Measurements from ENCODE around the gene IPO13.

Gene IPO13

GRCh38 chr1:43912607-43913006 lies 34.1 kb upstream of the IPO13 start:
- H3K9ac ChIP-seq (ENCODE audit: low read length): no peak overlapping the region
- no peaks in the 10 kb centered on the region for H3K27me3 ChIP-seq (ENCODE audit: control insufficient read depth in 1 of 2, insufficient read depth in 2 of 2, low read length in 2 of 2)
- H3K36me3 ChIP-seq (ENCODE audit: insufficient read depth, low read length): no peaks in the 10 kb centered on the region
- H3K4me1 ChIP-seq (ENCODE audit: insufficient read depth, low read length): peaks cover 15% of the 10 kb centered on the region
- no peaks in the 10 kb centered on the region for H3K9me3 ChIP-seq (ENCODE audit: low read length)
- H3K27ac ChIP-seq (ENCODE audit: low read depth, low read length): no peak overlapping the region
- H3K4me3 ChIP-seq (ENCODE audit: low read depth in 1 of 2, low read length in 2 of 2): no peak overlapping the region

DNA sequence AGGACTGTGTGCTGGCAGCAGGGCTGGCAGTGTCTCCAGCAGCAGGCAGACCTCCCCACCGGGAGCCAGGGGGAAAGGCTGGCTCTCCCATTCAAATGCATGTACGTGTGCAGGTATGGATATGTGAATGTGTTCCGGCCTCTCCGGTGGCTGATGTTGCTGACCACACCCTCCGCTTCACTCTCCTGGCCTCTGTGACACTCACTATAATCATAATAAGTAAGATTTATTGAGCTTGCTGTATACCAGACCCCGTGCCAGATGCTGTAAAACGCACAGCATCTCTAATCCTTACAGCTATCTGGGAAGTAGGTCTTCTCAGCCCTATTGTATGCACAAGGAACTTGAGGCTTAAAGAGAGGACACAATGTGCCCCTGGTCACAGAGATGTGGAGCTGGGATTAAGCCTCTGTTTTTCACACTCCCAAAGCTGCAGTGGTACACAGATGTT lies 33.7 kb upstream of the IPO13 start:
- Histone ChIP-seq H3K4me1 (ENCODE audit: insufficient read depth, low read length) (peaks cover 15% of the 10 kb centered on the region), H3K27ac (ENCODE audit: low read depth, low read length) (no peak overlapping the region), H3K36me3 (ENCODE audit: insufficient read depth, low read length) (no peaks in the 10 kb centered on the region), H3K27me3 (ENCODE audit: control insufficient read depth in 1 of 2, insufficient read depth in 2 of 2, low read length in 2 of 2) (no peaks in the 10 kb centered on the region), H3K9ac (ENCODE audit: low read length) (no peak overlapping the region), H3K9me3 (ENCODE audit: low read length) (no peaks in the 10 kb centered on the region), H3K4me3 (ENCODE audit: low read depth in 1 of 2, low read length in 2 of 2) (no peak overlapping the region)

- Histone ChIP-seq H3K27ac (ENCODE audit: low read depth, low read length) (no peak overlapping the region), H3K4me1 (ENCODE audit: insufficient read depth, low read length) (peaks cover 15% of the 10 kb centered on the region), H3K36me3 (ENCODE audit: insufficient read depth, low read length) (no peaks in the 10 kb centered on the region), H3K4me3 (ENCODE audit: low read depth in 1 of 2, low read length in 2 of 2) (no peak overlapping the region), H3K9ac (ENCODE audit: low read length) (no peak overlapping the region), H3K9me3 (ENCODE audit: low read length) (no peaks in the 10 kb centered on the region), H3K27me3 (ENCODE audit: control insufficient read depth in 1 of 2, insufficient read depth in 2 of 2, low read length in 2 of 2) (no peaks in the 10 kb centered on the region)
Measured at GRCh38 chr1:43913666-43914360, 32.9 kb upstream of the IPO13 start.

GRCh38 chr1:43914576-43915525 lies 31.9 kb upstream of the IPO13 start:
- no peak overlapping the region for H3K9ac ChIP-seq (ENCODE audit: low read length)
- no peak overlapping the region for H3K27ac ChIP-seq (ENCODE audit: low read depth, low read length)
- H3K9me3 ChIP-seq (ENCODE audit: low read length): no peaks in the 10 kb centered on the region

DNA sequence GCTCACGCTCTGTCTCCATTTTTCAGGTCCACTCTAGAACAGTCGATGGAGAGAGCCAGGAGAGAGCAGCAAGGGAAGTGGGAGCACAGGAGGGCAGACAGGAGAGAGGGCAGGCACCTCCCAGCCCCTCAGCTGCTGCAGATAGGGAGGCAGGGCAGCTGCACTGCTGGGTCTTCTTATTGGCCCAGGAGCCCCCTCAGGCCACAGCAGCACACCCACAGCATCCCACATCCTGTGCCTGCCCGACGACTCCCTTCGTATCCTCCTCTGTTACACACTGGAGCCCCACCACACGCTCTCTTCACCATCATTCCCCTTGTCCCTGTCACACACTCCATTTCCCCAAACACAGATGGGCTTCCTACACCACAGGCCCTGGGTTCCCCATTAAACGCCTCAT lies 26.8 kb upstream of the IPO13 start:
- H3K4me3 ChIP-seq (ENCODE audit: low read depth in 1 of 2, low read length in 2 of 2): no peak overlapping the region
- no peaks in the 10 kb centered on the region for H3K36me3 ChIP-seq (ENCODE audit: insufficient read depth, low read length)
- no peak overlapping the region for H3K9ac ChIP-seq (ENCODE audit: low read length)

More at GRCh38 chr1:43914576-43915525, 31.9 kb upstream of the IPO13 start:
- no peak overlapping the region for H3K4me3 ChIP-seq (ENCODE audit: low read depth in 1 of 2, low read length in 2 of 2)
- H3K4me1 ChIP-seq (ENCODE audit: insufficient read depth, low read length): peaks cover 15% of the 10 kb centered on the region
- no peaks in the 10 kb centered on the region for H3K27me3 ChIP-seq (ENCODE audit: control insufficient read depth in 1 of 2, insufficient read depth in 2 of 2, low read length in 2 of 2)
- H3K36me3 ChIP-seq (ENCODE audit: insufficient read depth, low read length): no peaks in the 10 kb centered on the region

GRCh38 chr1:43921022-43921421 lies 25.7 kb upstream of the IPO13 start:
- no peak overlapping the region for H3K9ac ChIP-seq (ENCODE audit: low read length)
- H3K9me3 ChIP-seq (ENCODE audit: low read length): no peaks in the 10 kb centered on the region
- H3K4me3 ChIP-seq (ENCODE audit: low read depth in 1 of 2, low read length in 2 of 2): no peak overlapping the region
- no peak overlapping the region for H3K27ac ChIP-seq (ENCODE audit: low read depth, low read length)
- H3K27me3 ChIP-seq (ENCODE audit: control insufficient read depth in 1 of 2, insufficient read depth in 2 of 2, low read length in 2 of 2): no peaks in the 10 kb centered on the region
- H3K4me1 ChIP-seq (ENCODE audit: insufficient read depth, low read length): no peaks in the 10 kb centered on the region
- H3K36me3 ChIP-seq (ENCODE audit: insufficient read depth, low read length): peaks cover 9% of the 10 kb centered on the region

More for the DNA sequence above, 26.8 kb upstream of the IPO13 start:
- Histone ChIP-seq H3K27ac (ENCODE audit: low read depth, low read length) (no peak overlapping the region), H3K9me3 (ENCODE audit: low read length) (no peaks in the 10 kb centered on the region), H3K27me3 (ENCODE audit: control insufficient read depth in 1 of 2, insufficient read depth in 2 of 2, low read length in 2 of 2) (no peaks in the 10 kb centered on the region), H3K4me1 (ENCODE audit: insufficient read depth, low read length) (no peaks in the 10 kb centered on the region)

DNA sequence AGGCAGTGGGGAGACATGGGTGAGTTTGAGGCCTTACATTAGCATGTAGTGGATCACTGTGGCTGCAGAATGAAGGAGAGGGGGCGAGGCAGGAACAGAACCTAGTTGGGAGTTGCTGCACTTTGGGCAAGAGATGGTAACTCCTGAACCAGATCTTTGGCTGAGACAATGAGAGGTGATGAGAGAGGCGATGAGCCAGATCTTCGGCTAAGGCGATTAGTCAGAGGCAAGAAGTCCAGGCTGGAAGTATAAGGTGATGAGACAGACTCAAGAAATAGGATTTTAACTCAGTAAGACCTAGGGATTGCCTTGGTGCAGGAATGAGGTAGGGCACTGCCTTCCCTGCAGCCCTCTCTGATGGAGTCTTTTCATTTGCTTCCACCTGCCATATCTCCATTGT lies 22.2 kb upstream of the IPO13 start:
- Histone ChIP-seq H3K27me3 (ENCODE audit: control insufficient read depth in 1 of 2, insufficient read depth in 2 of 2, low read length in 2 of 2) (no peaks in the 10 kb centered on the region), H3K36me3 (ENCODE audit: insufficient read depth, low read length) (peaks cover 10% of the 10 kb centered on the region), H3K9ac (ENCODE audit: low read length) (no peak overlapping the region), H3K9me3 (ENCODE audit: low read length) (no peaks in the 10 kb centered on the region), H3K4me3 (ENCODE audit: low read depth in 1 of 2, low read length in 2 of 2) (no peak overlapping the region), H3K4me1 (ENCODE audit: insufficient read depth, low read length) (no peaks in the 10 kb centered on the region), H3K27ac (ENCODE audit: low read depth, low read length) (no peak overlapping the region)

GRCh38 chr1:43925846-43926245 lies 20.9 kb upstream of the IPO13 start:
- Histone ChIP-seq H3K36me3 (ENCODE audit: insufficient read depth, low read length) (peaks cover 10% of the 10 kb centered on the region), H3K4me3 (ENCODE audit: low read depth in 1 of 2, low read length in 2 of 2) (no peak overlapping the region), H3K27ac (ENCODE audit: low read depth, low read length) (no peak overlapping the region), H3K27me3 (ENCODE audit: control insufficient read depth in 1 of 2, insufficient read depth in 2 of 2, low read length in 2 of 2) (no peaks in the 10 kb centered on the region), H3K9me3 (ENCODE audit: low read length) (no peaks in the 10 kb centered on the region), H3K4me1 (ENCODE audit: insufficient read depth, low read length) (no peaks in the 10 kb centered on the region), H3K9ac (ENCODE audit: low read length) (no peak overlapping the region)

GRCh38 chr1:43930168-43930948 lies 16.4 kb upstream of the IPO13 start:
- peaks cover 8% of the 10 kb centered on the region for H3K36me3 ChIP-seq (ENCODE audit: insufficient read depth, low read length)
- H3K27ac ChIP-seq (ENCODE audit: low read depth, low read length): no peak overlapping the region
- H3K9me3 ChIP-seq (ENCODE audit: low read length): no peaks in the 10 kb centered on the region
- no peak overlapping the region for H3K9ac ChIP-seq (ENCODE audit: low read length)
- H3K27me3 ChIP-seq (ENCODE audit: control insufficient read depth in 1 of 2, insufficient read depth in 2 of 2, low read length in 2 of 2): peaks cover 11 to 12% of the 10 kb centered on the region in 2 donors
- H3K4me1 ChIP-seq (ENCODE audit: insufficient read depth, low read length): peaks cover 25% of the 10 kb centered on the region
- H3K4me3 ChIP-seq (ENCODE audit: low read depth in 1 of 2, low read length in 2 of 2): no peak overlapping the region

DNA sequence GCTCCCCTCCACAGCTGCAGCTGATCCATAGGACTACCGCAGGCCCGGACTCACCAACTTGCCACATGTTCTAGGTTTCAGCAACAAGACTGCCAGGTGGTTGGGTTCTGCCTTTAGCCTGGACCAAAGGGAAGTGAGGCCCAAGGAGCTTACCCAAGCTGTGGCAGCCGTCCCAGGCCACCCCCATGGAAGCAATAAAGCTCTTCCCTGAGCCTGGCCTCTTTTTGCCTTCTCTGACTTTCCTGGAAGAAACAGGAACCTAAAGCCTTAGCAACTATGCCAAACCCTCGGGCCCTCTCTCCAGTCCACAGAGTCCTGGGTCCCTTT lies 15.8 kb upstream of the IPO13 start:
- Histone ChIP-seq H3K9me3 (ENCODE audit: low read length) (no peaks in the 10 kb centered on the region), H3K9ac (ENCODE audit: low read length) (no peak overlapping the region), H3K27me3 (ENCODE audit: control insufficient read depth in 1 of 2, insufficient read depth in 2 of 2, low read length in 2 of 2) (peaks cover 11 to 12% of the 10 kb centered on the region in 2 donors), H3K4me3 (ENCODE audit: low read depth in 1 of 2, low read length in 2 of 2) (no peak overlapping the region), H3K4me1 (ENCODE audit: insufficient read depth, low read length) (peaks cover 30% of the 10 kb centered on the region), H3K36me3 (ENCODE audit: insufficient read depth, low read length) (peaks cover 2% of the 10 kb centered on the region), H3K27ac (ENCODE audit: low read depth, low read length) (no peak overlapping the region)
